HG02571 (cell line): ENCODE measurements around the gene CISD1.

Source experiments
- ATAC-seq: cut with Tn5 transposase; IDR thresholded peaks from one replicate; pipeline ENCODE4 v1.9.1; 2021; ENCODE audit warnings: mild to moderate bottlenecking, moderate library complexity; ENCODE audit not compliant: unreplicated experiment

CISD1 gene

DNA sequence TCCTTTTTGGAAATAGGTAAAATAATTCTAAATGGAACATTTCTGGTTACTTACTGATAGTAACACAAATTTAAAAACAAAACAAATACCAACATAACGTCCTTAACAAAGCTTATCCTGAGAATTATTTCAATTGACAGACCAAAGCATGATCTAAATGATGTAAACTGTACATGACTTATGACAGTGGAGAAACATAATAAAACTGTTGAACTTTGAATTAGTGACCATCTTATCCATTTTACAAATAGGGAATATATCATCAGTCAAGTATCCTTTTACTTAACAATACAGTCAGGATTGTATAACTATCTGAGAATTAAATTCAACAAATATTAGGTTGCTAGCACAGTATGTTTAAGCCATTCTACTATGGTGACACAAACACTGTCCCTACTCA lies 3.7 kb upstream of the CISD1 start:
- ATAC-seq = no peak

DNA sequence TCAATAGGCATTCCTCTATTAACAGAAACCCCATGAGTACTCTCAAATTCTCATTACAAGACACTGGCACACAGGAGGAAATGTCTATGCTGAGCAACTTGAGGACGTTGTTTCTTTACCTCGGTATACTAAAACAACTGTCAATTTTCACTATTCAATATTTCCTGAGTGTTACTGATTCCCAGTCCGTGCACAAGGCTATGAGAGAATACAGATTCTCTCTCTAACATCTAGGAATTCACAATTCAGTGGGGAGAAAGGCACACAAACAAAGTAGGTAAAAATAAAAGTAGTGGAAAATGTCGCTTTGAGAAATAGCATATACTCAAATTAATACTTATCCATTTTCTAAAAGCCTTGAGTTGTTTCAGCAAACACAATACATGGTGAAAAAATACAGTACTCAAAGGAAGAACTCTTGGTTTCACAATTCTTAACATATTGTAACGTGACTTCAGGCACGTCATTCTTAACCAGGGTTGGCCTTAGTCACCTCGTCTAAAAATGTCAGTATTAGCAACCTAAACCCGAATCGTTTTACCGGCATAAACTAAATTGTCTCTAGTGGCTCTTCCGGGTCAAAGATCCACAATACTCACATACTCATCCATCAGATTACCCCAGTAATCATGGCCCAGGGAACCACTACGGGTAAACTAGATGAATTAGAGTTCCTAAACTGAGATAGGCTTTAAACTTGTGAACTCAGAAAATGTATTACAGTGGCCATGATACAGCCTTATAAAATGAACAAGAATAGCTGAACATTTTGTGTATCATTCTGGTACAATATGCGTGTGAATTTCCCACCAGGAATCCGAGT lies 2.7 kb upstream of the CISD1 start:
- ATAC-seq = peak; percentile 19

DNA sequence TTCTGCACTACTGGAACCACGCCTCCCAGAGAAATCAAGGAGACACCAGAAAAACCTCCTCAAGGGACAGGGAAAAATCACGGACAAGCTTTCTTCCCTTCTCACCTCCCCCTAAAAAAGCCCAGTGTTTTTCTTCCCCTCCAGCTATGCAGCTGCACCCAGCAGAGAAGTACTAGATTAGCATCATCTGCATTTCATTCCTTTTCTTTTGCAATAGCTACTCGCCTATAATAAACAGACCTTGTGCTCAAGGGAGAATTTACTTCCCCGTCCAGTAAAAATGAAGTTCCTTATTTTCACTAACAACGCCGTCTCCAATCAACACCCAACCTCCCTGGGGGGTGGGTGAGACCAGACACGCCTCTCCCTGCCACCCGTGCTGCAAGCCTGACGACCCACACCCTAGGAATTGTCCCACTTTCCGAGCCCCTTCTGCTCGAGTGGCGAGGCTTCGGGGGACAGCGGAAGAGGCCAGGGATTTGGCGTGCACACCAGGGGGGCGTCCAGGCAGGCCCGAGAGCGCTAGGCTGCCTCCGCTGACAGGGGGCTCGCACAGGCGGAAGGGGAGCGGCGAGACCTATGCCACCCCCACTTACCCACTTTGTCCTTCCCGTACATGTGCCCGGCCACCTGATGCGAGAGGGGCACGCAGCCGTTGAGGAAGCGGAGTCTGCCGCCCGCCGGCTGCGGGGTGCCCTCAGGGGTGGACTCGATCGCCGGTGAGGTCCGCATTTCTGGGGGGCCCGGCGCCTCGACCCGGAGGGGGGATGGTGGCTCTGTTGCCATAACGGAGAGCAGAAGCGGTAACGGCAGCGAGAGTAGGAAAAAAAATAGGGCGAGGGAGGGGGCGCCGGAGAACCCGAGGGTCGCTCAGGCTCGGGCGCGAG lies 1.9 kb upstream of the CISD1 start:
- ATAC-seq = peak; percentile 6

DNA sequence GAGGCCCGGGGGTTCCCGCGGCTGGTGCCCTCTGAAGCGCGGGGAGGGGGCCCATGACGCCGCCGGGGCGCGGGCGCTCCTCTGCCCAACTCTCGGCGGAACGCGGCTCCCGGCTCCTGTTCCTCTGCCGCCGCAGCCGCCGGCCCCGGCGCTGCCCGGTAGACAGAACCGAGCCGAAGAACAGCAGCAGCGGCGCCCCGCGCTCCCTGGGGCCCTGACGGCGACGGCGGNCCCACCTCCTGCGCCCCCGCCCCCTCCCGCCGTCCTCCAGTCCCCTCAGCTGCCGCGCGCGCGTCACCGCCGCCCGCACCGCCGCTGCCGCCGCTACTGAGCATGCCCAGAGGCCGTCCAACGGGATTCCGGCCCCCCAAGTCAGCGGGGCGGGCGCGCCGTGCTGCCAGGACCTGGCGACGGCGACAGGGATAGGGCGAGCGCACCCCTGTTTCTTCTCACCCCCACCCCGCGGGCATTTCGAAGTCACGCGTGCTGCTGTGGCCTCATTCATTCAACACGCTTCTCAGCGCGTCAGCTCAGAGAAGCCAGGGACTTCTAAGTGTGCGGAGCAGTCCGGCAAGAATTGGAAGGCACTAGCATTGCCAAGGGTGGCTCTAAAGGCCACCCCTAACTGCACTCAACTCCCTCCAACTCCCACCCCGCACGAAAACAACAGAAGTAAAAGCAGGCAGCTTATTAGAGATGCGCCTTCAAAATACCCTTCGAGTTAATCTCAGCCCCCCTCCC lies 1.1 kb upstream of the CISD1 start, which contains the start of gene IPMK:
Gene IPMK, minus strand, starts transcription at position 182 of the 741 bp plus-strand sequence. CDS start 283 bp downstream, outside the sequence.
- ATAC-seq = peak; percentile 54

DNA sequence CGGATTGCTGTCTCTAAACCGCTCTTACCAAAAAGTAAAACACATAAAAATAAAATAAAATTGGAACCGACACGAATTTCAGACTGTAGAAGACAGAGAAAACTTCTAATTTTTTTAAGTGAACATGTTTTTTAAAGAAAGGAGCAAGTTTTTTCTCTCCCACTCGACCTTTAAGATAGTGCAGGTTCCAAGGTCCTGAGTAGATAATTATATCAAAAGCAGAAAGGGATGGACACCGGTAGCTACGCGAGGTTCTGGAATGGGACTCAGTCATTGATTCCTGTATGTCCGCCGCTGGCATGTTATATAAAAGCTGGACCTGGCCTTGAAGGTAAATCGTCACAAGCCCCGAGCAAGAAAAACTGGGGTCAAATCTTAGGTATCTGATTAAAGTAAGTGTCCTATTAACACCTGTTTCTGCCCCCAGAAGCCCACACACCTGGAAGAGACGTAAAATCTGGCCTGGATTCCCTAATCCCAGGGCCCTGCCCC lies 462 bp upstream of the CISD1 start:
- ATAC-seq = peak; percentile 1

DNA sequence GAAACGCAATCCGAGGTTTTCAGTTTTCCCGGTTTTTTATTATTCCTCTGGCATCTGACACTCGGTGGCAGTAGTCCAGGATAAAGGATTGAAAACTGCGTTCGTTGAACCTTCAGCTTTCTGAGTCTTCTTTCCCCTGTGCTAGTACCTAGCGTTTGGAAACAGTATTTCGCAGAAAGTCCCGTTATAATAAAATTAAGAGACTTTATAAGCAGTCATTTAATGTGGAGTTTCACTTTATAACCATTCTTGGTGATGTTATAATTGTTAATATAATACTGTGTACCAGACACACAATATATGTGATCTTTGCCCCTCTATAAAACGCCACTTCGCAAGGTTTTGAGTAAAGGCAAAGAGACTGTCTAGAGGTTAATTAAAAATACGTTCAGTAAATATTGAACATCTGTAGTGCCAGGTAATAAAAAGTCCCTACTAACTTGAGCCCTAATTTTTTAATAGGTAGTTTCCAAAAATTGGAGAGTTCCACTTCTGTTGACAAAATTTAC lies 874 bp downstream of the CISD1 start:
- no peak for ATAC-seq

DNA sequence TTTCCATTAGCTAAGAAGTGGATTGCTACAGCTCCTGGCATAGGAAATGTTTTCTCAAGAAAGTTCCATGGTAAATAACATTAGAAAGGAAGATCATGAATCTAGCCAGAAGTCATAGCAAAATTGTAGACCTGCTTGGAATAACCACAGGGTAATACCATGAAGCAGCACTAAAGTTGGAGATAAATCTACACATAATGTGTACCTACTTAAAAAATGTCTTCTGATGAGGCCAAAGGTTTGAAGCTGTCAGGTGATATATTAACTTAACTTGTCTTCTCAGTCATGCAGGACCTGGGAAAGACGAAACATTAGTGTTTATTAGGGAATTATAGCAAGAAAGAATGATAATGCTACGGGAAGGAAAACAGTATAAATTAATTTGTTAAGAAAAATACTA lies 6.3 kb downstream of the CISD1 start:
- ATAC-seq = no peak

DNA sequence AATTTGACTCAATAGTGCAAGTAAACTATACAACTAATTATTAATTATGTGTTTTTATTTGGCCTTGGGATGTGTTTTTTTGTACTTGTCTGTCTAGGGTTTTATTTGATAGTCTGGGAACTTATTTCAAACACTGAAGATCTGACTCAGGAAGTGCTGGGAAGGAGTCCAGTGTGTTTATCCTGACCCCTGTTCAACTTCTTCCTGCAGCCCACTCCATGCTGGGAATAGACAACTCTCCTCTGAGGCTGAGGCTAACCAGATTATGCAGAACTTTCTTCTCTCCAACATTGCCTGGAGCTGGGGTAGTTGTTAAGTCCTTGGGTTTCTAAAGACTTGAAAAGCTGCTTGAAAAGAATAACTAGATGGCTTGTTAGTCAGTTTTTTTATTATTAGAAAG lies 6.9 kb downstream of the CISD1 start:
- ATAC-seq = no peak

DNA sequence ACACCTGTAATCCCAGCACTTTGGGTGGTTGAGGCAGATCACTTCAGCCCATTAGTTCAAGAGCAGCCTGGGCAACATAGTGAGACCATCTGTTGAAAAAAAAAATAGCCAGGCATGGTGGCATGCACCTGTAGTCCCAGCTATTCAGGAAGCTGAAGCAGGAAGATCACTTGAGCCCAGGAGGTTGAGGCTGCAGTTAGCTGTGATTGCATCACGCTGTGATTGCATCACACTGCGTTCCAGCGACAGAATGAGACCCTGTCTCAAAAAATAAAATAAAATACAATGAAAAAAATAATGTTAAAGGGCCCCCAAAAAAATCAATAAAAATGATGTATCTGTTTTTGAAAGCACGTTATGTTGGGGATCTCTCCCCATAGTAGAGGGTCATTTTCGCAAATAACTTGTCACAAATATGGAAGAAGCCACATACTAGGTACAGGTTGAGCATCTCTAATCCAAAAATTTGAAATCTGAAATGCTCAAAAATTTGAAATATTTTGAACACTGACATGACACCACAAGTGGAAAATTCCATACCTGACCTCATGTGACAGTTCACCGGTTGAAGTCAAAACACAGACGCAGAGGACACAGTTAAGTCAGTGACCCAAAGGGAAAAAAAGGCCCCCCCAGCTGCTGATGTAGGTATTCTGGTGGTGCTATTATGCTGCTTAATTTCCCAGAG lies 9.5 kb downstream of the CISD1 start:
- ATAC-seq = no peak

DNA sequence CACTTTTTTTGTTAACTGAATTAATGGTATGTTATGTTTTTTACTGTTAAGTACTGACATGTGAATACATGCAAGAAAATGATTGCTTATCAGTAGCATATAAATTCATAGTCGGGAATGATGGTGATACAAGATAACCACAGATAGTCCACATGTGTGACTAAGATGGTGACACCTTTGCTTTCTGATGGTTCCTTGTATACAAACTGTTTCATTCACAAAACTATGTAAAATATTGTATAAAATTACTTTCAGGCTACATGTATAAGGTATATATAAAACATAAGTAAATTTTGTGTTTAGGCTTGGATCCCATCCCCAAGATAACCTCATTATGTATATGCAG lies 10.0 kb downstream of the CISD1 start:
- no peak for ATAC-seq

DNA sequence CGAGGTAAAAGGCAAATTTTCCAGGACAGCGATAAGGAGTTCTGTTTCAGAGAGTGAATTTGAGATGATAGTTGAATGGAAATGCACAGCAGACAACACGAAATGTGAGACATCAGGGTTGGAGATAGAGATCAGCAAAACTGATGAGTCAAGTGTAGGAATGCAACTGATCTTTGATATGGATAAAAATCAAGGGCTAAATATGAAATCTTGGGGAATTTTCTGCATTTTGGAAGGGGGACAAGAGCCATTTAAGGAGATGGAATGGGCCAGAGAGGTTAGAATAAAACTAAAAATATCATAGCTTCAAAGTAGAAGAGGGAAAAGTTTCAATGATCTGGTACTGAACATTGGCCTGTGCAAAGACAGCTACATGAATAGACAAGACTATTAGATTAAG lies 11.5 kb downstream of the CISD1 start:
- ATAC-seq = no peak

DNA sequence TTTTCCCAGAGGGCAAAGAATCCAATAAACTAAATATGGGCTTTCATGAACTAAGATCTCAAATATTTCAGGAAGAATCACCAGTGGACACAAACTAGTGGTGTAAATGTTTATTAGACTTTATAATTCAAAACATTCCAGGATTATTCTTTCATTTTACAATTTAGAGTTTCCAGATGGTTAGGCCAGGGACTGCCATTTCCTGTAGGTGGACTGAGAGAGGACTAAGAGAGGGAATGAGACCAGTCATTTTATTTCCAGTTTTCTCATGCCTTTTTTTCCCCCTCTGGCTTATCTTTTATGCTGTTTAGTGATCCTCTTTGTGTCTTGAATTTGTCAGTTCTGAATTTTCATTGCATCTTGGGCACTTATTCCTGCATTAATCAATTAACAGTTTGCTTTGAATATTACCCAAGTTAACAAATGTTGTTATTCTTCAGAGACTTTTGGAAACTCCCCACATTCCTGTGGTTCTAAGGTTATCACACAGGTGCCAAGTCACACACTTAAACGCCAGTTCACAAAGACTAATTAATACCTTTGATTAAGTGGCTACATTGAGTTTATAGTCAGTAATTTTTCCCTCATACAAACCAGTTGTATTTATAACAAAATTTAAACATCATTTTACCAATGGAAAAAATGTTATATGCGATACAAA lies 12.3 kb downstream of the CISD1 start:
- no peak for ATAC-seq

DNA sequence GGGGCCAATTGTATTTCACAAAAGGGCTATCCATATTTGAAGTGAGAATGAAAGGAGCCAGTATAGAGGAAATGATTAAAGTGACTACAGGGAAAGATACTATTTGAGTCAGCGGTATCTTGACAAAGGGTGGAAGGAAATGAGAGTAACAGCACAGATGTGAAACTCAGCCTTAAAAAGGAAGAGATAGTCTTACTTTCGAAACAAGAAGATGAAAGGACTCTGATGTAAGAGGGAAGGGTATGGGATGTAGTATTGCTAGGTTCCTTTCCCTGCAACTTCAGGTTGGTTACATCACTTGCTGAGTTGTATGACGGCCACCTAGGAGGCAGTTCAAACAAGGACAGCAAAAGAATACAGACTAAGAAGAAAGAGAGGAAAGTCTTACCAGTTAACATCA lies 13.7 kb downstream of the CISD1 start:
- peak; percentile 92 for ATAC-seq

DNA sequence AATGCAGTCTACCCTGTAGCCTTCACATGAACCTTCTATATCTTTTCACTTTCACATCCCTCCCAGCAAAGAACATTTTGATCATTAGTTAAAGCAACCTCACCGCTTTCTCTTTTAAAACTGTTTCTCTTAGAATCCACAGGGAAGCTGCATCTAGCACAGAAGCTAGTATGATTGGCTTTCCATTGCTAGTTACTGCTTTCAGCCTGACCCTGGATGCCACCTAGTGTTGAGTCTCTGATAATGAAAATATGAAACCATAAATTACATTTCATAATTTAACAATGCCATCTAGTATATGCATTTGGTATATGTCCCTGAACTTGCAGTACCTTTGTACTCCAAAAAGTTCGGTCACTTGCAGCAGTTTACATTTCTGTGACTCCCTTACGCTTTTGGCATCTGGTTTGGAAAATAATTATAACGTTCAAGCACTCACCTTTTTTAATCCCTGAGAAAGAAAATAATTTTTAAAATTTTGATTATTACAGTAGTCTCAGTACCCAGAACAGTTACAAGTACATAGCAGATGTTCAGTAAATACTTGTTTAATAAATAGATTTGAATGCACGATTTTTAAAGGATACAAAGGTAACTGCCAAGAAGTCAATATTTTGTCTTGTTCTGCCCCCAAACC lies 22.7 kb downstream of the CISD1 start:
- ATAC-seq = peak; percentile 92

DNA sequence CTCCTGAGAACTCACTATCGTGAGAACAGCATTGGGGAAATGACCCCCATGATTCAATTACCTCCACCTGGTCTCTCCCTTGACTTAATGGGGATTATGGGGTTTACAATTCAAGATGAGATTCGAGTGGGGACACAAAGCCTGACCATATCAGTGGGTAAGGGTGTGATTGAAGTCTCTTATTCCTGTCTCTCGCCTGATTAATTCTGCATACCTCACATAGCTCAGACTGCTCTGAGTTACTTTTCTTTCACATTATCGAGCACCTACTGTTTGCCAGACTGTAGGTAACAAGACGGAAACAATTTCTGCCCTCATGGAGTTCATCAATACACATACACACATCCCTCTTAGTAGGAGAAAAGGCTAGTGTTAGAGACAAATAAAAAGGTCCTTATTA lies 25.0 kb downstream of the CISD1 start:
- no peak for ATAC-seq

DNA sequence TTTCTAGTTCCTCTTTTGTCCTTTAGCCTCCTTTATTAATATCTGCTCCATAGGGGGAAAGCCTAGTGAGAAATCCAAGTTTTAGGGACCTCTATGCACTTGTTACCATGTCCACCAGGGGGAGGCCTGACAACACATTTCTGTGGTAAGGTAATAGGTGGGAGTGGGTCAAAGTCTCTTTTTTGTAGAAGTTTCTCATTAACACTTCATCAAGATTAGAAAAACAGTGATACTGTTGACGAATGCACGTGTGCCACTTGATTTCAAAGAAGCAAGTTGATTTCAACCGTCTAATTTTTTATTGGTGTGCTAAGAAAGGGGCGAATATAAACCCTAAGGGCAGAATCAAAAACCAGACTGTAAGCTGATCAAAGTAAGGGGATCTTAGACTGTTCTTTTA lies 30.6 kb downstream of the CISD1 start:
- ATAC-seq = peak; percentile 87

DNA sequence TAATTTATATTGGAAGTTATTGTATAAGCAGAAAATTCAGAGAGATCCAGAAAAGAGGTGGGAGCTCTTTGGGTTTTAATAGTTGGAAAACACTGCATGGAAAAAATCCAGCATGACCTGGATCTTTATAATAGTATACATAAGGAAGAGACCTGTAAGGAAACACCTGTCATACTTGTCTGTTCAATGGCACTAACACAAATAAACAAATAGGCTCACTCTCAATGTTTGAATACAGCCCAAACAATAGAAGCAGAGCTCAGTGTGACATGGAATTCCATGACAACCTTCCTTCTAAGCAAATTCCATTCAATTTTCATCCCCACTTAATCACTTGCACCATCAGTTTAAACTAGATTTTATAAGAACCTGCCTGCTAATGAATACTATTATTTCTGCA lies 31.7 kb downstream of the CISD1 start:
- no peak for ATAC-seq

DNA sequence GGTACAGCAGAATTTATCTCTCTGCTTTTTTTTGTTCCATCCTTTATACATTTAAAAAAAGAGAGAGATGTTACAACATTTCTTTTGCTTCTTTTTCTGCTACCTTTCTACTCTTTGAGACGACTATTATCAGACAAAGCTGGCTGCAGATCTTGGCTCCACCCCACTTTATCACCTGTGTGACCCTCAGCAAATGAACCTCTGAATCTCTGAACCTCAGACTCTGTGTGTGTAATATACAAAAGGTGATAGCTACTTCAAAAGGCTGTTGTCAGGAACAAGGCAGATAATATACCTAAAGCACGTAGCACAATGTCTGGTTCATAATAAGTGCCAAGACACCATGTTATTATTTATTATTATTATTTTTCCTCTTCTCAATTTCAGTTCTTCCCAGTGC lies 33.3 kb downstream of the CISD1 start:
- no peak for ATAC-seq

DNA sequence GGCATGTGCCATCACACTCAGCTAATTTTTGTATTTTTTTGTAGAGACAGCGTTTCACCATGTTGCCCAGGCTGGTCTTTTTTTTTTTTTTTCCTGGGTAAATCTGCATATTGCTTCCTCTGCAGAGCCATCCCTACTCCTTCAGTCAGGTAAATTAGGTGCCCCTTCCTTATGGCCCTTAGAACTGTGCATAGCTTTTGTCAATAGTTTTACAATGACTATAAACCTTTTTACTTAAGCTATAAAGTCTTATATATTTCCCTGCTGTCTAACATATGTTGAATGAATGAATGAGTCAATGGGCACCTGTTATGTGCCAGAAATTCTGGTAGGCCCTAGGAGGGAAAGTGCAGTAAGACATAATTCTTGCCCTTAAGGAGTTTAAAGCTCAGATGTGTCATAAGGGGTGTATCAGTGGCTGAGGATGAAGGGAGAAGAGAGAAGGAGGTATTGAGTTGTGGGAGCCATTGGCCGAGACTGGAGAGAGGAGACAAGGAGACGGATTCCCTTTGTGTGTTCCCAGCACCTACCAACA lies 35.2 kb downstream of the CISD1 start:
- no peak for ATAC-seq
